ENCODE results near the gene AKAP6.
"Not testable (repeated sequence)": the region's sequence is repeated elsewhere in the genome, so short reads cannot be mapped to it uniquely, and the experiment has no call there.

The AKAP6 gene

GRCh38 chr14:32370714-32371113 is 41.6 kb downstream of the AKAP6 start:
- 67% methylated on average over 1 of the region's 1 CpG; no CpG with 5 or more reads in 1 of the 2 experiments for WGBS, 2 experiments (ENCODE audit: insufficient coverage in 2 of 2)
- peak overlapping the region; percentile 29 for H3K27ac ChIP-seq (ENCODE audit: low read depth, low read length, severe bottlenecking)

GRCh38 chr14:32372154-32372553 is 43.1 kb downstream of the AKAP6 start:
- Histone ChIP-seq H3K4me1 (ENCODE audit: control insufficient read depth, insufficient read depth, low read length, poor library complexity, severe bottlenecking) (peaks cover 35% of the 10 kb centered on the region), H3K27ac (ENCODE audit: low read depth, low read length, severe bottlenecking) (no peak overlapping the region)

More at GRCh38 chr14:32370714-32371113, 41.6 kb downstream of the AKAP6 start:
- Histone ChIP-seq H3K36me3 (ENCODE audit: control insufficient read depth, insufficient read depth, low read length) (no peaks in the 10 kb centered on the region), H3K4me1 (ENCODE audit: control insufficient read depth, insufficient read depth, low read length, poor library complexity, severe bottlenecking) (peaks cover 46% of the 10 kb centered on the region), H3K4me3 (ENCODE audit: extremely low read depth, insufficient read depth, low read length, poor library complexity, severe bottlenecking) (no peak overlapping the region), H3K9me3 (ENCODE audit: control insufficient read depth, low read length) (no peaks in the 10 kb centered on the region)

GRCh38 chr14:32373174-32373573 is 44.1 kb downstream of the AKAP6 start:
- H3K4me3 ChIP-seq (ENCODE audit: extremely low read depth, insufficient read depth, low read length, poor library complexity, severe bottlenecking); H3K9me3 ChIP-seq (ENCODE audit: control insufficient read depth, low read length); H3K27ac ChIP-seq (ENCODE audit: low read depth, low read length, severe bottlenecking); H3K36me3 ChIP-seq (ENCODE audit: control insufficient read depth, insufficient read depth, low read length): not testable (repeated sequence)
- peaks cover 26% of the 10 kb centered on the region for H3K4me1 ChIP-seq (ENCODE audit: control insufficient read depth, insufficient read depth, low read length, poor library complexity, severe bottlenecking)
- 70% methylated on average over 2 of the region's 3 CpGs; no CpG with 5 or more reads in 1 of the 2 experiments for WGBS, 2 experiments (ENCODE audit: insufficient coverage in 2 of 2)

More at GRCh38 chr14:32372154-32372553, 43.1 kb downstream of the AKAP6 start:
- Histone ChIP-seq H3K36me3 (ENCODE audit: control insufficient read depth, insufficient read depth, low read length) (no peaks in the 10 kb centered on the region), H3K4me3 (ENCODE audit: extremely low read depth, insufficient read depth, low read length, poor library complexity, severe bottlenecking) (no peak overlapping the region), H3K9me3 (ENCODE audit: control insufficient read depth, low read length) (no peaks in the 10 kb centered on the region)
- WGBS, 2 experiments (ENCODE audit: insufficient coverage in 2 of 2), result no CpG with 5 or more reads among the region's 2 CpGs

GRCh38 chr14:32374155-32374554 is 45.1 kb downstream of the AKAP6 start:
- H3K36me3 ChIP-seq (ENCODE audit: control insufficient read depth, insufficient read depth, low read length), result no peaks in the 10 kb centered on the region
- no peak overlapping the region for H3K27ac ChIP-seq (ENCODE audit: low read depth, low read length, severe bottlenecking)
- WGBS, 2 experiments (ENCODE audit: insufficient coverage in 2 of 2), result 90 to 100% methylated on average over 3 of the region's 3 CpGs

GRCh38 chr14:32375663-32376062 is 46.6 kb downstream of the AKAP6 start:
- Histone ChIP-seq H3K36me3 (ENCODE audit: control insufficient read depth, insufficient read depth, low read length) (no peaks in the 10 kb centered on the region), H3K4me3 (ENCODE audit: extremely low read depth, insufficient read depth, low read length, poor library complexity, severe bottlenecking) (no peak overlapping the region), H3K27ac (ENCODE audit: low read depth, low read length, severe bottlenecking) (no peak overlapping the region), H3K4me1 (ENCODE audit: control insufficient read depth, insufficient read depth, low read length, poor library complexity, severe bottlenecking) (peaks cover 15% of the 10 kb centered on the region), H3K9me3 (ENCODE audit: control insufficient read depth, low read length) (no peaks in the 10 kb centered on the region)
- WGBS, 2 experiments (ENCODE audit: insufficient coverage in 2 of 2), result 100% methylated on average over 1 of the region's 2 CpGs; no CpG with 5 or more reads in 1 of the 2 experiments

More at GRCh38 chr14:32374155-32374554, 45.1 kb downstream of the AKAP6 start:
- H3K4me3 ChIP-seq (ENCODE audit: extremely low read depth, insufficient read depth, low read length, poor library complexity, severe bottlenecking), result no peak overlapping the region
- no peaks in the 10 kb centered on the region for H3K9me3 ChIP-seq (ENCODE audit: control insufficient read depth, low read length)
- peaks cover 17% of the 10 kb centered on the region for H3K4me1 ChIP-seq (ENCODE audit: control insufficient read depth, insufficient read depth, low read length, poor library complexity, severe bottlenecking)

- Histone ChIP-seq H3K4me1 (ENCODE audit: control insufficient read depth, insufficient read depth, low read length, poor library complexity, severe bottlenecking) (peaks cover 14% of the 10 kb centered on the region), H3K9me3 (ENCODE audit: control insufficient read depth, low read length) (no peaks in the 10 kb centered on the region), H3K36me3 (ENCODE audit: control insufficient read depth, insufficient read depth, low read length) (no peaks in the 10 kb centered on the region), H3K27ac (ENCODE audit: low read depth, low read length, severe bottlenecking) (no peak overlapping the region), H3K4me3 (ENCODE audit: extremely low read depth, insufficient read depth, low read length, poor library complexity, severe bottlenecking) (no peak overlapping the region)
- WGBS, 2 experiments (ENCODE audit: insufficient coverage in 2 of 2), result 100% methylated on average over 1 to 2 of the region's 5 CpGs
These were observed 48.0 kb downstream of the AKAP6 start for GRCh38 chr14:32377046-32377646.

GRCh38 chr14:32378284-32378683 is 49.2 kb downstream of the AKAP6 start:
- H3K27ac ChIP-seq (ENCODE audit: low read depth, low read length, severe bottlenecking), result no peak overlapping the region

GRCh38 chr14:32379447-32379846 is 50.3 kb downstream of the AKAP6 start:
- Histone ChIP-seq H3K36me3 (ENCODE audit: control insufficient read depth, insufficient read depth, low read length) (no peaks in the 10 kb centered on the region), H3K9me3 (ENCODE audit: control insufficient read depth, low read length) (no peaks in the 10 kb centered on the region), H3K4me1 (ENCODE audit: control insufficient read depth, insufficient read depth, low read length, poor library complexity, severe bottlenecking) (peaks cover 14% of the 10 kb centered on the region), H3K27ac (ENCODE audit: low read depth, low read length, severe bottlenecking) (no peak overlapping the region), H3K4me3 (ENCODE audit: extremely low read depth, insufficient read depth, low read length, poor library complexity, severe bottlenecking) (no peak overlapping the region)
- 80% methylated on average over 1 of the region's 1 CpG; no CpG with 5 or more reads in 1 of the 2 experiments for WGBS, 2 experiments (ENCODE audit: insufficient coverage in 2 of 2)

More at GRCh38 chr14:32378284-32378683, 49.2 kb downstream of the AKAP6 start:
- Histone ChIP-seq H3K36me3 (ENCODE audit: control insufficient read depth, insufficient read depth, low read length) (no peaks in the 10 kb centered on the region), H3K9me3 (ENCODE audit: control insufficient read depth, low read length) (no peaks in the 10 kb centered on the region), H3K4me1 (ENCODE audit: control insufficient read depth, insufficient read depth, low read length, poor library complexity, severe bottlenecking) (peaks cover 14% of the 10 kb centered on the region), H3K4me3 (ENCODE audit: extremely low read depth, insufficient read depth, low read length, poor library complexity, severe bottlenecking) (no peak overlapping the region)

GRCh38 chr14:32381869-32382268 is 52.8 kb downstream of the AKAP6 start:
- 92% methylated on average over 2 of the region's 2 CpGs; no CpG with 5 or more reads in 1 of the 2 experiments for WGBS, 2 experiments (ENCODE audit: insufficient coverage in 2 of 2)
- no peaks in the 10 kb centered on the region for H3K36me3 ChIP-seq (ENCODE audit: control insufficient read depth, insufficient read depth, low read length)
- H3K27ac ChIP-seq (ENCODE audit: low read depth, low read length, severe bottlenecking), result no peak overlapping the region
- no peak overlapping the region for H3K4me3 ChIP-seq (ENCODE audit: extremely low read depth, insufficient read depth, low read length, poor library complexity, severe bottlenecking)
- no peaks in the 10 kb centered on the region for H3K9me3 ChIP-seq (ENCODE audit: control insufficient read depth, low read length)
- H3K4me1 ChIP-seq (ENCODE audit: control insufficient read depth, insufficient read depth, low read length, poor library complexity, severe bottlenecking), result peaks cover 14% of the 10 kb centered on the region

GRCh38 chr14:32382704-32383103 is 53.6 kb downstream of the AKAP6 start:
- Histone ChIP-seq H3K9me3 (ENCODE audit: control insufficient read depth, low read length) (no peaks in the 10 kb centered on the region), H3K4me1 (ENCODE audit: control insufficient read depth, insufficient read depth, low read length, poor library complexity, severe bottlenecking) (peaks cover 14% of the 10 kb centered on the region), H3K4me3 (ENCODE audit: extremely low read depth, insufficient read depth, low read length, poor library complexity, severe bottlenecking) (no peak overlapping the region), H3K27ac (ENCODE audit: low read depth, low read length, severe bottlenecking) (no peak overlapping the region), H3K36me3 (ENCODE audit: control insufficient read depth, insufficient read depth, low read length) (no peaks in the 10 kb centered on the region)
- no CpG with 5 or more reads among the region's 1 CpG for WGBS, 2 experiments (ENCODE audit: insufficient coverage in 2 of 2)

- no peak overlapping the region for H3K4me3 ChIP-seq (ENCODE audit: extremely low read depth, insufficient read depth, low read length, poor library complexity, severe bottlenecking)
- peaks cover 14% of the 10 kb centered on the region for H3K4me1 ChIP-seq (ENCODE audit: control insufficient read depth, insufficient read depth, low read length, poor library complexity, severe bottlenecking)
- no peaks in the 10 kb centered on the region for H3K9me3 ChIP-seq (ENCODE audit: control insufficient read depth, low read length)
- no peaks in the 10 kb centered on the region for H3K36me3 ChIP-seq (ENCODE audit: control insufficient read depth, insufficient read depth, low read length)
- WGBS, 2 experiments (ENCODE audit: insufficient coverage in 2 of 2), result 100% methylated on average over 2 of the region's 3 CpGs
- no peak overlapping the region for H3K27ac ChIP-seq (ENCODE audit: low read depth, low read length, severe bottlenecking)
These were observed 54.4 kb downstream of the AKAP6 start for GRCh38 chr14:32383364-32384009.

Data from mesodermal cell (in vitro differentiated cells).